Activated T-cell treated with anti-CD3 and anti-CD28 coated beads for 4 hours (primary cell): ENCODE results near the gene ZC3HAV1.
"Not testable (repeated sequence)": the region's sequence is repeated elsewhere in the genome, so short reads cannot be mapped to it uniquely, and the experiment has no call there.

Experiments
- DNase-seq: peaks from one replicate; pipeline ENCODE4 v3.0.0-alpha.2; 2020

ZC3HAV1 gene

DNA sequence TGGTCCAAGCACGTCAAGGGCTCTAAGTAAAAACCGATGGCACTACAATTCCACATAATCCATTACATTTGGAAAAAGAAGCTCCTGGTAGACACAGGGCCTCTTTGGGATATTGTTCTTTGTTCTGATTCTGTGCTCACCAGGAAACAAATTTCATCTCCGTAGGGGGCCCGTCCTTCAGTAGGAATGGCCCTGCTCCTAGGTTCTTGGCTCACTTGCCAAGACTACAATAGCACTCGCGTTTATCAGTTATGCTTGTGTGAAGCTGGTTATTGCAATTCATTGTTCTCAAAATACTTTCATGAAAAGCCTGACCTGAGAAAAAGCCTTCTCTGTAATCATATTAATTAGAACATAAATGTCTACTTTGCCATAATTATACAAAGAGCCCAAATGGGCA, 63.4 kb downstream of the ZC3HAV1 start:
- DNase-seq, result no peak

DNA sequence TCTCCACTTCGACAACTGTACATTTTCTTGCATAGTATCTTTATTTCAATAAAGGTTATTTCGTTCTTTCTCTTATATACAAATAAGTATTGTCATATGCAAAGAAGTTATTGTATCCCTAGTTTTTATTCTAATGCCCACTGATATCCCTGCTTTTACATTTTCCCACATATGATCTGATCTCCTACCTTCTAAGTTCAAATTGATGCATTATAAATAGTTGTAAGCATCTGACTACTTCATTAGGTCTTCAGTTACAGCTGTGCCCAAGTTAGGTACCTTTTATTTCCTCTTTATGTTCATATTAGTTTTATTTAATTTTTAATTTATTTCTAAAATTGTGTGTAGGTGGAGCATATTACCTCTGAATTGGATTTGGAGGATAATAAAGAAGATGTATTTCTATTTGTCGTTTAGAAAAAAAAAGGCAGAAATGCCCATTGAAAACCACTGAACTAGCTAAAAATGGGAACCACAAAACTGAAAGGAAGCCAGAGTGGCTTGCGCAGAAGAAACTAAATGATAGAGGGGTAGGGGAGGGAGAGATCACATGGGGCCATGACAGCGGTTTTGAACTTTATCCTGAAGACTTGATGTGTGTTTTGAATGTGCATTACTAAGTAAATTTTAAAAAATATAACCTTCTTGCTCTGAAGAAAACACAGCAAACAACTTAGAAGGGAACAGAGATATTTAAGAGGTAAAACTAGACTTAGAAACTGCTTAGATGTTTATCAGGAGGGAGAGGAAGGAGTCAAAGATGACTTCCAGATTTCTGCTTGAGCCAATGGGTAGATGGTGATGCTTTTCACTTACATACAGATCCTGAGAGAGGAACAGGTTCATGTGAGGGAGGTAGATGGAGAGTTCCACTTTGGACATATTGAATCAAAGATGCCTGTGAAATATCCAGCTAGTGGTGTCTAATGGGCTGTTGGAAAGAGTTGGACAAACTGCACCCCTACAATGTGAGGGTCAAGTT, 64.4 kb downstream of the ZC3HAV1 start:
- no peak for DNase-seq

DNA sequence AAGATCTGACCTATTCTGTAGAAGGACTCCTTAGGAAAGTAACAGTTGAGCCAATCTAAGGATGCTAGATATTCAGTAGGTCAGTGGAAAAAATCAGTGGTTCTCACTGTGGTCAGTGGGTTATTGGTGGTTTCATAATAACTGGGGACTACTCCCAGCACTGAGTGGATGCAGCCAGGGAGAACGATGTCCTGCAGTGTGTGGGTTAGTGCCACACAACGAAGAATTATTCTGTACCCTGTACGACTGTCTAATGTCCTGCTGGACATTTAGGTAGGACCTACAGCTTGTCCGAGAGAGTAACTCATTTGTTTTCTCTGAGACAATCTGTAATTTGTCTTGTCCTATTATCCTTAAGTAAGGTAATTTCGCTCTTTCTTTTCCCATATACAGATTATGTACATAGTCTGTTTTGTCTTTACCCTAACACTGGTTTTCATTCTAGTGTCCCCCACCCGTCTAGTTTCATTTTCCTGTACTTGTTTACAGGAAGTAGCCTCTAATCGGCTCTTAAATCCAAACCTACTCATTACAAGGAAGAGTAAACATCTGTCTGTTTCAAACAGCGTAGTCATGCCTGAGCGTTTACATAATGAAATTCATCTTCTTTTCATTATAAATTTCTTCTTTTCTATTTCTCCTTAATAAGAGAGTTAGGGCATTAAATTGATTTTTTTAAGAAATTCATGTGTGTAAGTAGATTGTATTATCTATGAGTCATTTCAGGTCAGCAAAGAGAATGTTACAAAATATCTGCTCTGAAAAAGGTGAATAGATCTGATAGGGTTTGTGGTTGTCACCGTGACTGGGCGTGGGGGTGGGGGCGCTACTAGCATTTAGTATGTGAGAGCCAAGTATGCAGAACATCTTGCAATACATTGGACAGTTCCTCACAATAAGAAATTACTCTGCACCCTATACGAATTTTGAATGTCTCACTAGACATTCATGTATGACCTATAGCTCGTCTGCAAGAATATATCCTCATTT, 65.4 kb downstream of the ZC3HAV1 start:
- DNase-seq, result peak; percentile 66

GRCh38 chr7:139041378-139042085, 68.0 kb downstream of the ZC3HAV1 start:
- DNase-seq, result no peak

GRCh38 chr7:139038691-139039090, 70.8 kb downstream of the ZC3HAV1 start:
- no peak for DNase-seq

DNA sequence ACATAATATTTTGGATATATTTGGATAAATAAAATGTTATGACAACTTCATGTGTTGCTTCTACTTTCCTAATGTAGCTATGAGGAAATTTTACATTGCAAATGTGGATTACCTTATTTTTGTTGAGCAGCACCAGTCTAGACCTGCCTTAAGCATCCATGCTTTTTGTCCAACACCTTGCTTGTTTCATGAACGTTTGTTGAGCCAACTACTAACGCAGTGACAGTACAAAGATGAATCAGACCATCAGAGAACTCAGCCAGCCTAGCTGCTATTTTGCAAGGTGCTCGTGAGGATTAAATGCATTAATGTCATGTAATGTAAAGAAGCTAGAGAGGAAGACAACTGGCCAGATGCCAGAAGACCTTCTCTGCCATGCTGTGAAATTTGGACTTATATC, 72.6 kb downstream of the ZC3HAV1 start:
- no peak for DNase-seq

DNA sequence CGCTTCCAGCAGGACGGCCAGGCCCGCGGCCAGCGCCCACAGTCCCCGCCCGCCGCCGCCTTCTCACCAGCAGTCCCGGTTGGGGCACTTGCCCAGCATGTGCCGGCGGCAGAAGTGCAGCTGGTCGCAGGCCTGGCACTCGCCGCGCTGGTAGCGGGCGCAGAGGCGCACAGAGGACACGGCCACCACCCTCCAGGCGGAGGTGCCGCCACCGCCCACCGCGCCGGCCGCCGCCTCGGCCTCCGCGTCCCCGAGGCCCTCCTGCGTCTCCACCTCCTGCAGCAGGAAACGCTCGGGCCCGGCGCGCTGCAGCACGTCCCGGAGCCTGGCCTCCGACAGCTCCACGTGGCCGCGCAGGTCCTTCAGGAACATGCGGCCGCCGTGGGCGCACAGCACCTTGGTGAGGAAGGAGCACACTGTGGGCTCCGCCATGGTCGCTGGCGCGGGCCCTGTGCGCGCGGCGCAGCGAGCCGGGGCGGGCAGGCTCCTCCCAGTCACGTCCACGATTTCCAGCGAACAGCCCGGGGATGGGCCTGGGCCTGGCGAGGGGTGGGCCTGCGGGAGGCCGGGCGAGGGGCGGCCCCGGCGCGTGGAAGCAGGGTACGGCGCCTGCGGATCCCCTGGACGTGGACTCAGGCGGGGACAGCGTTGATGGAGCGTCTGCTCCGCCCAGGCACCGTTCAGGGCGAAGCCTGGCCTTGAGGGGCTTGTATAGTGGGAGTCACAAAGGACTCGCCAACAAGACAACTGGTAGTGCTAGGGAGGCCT, 73.8 kb downstream of the ZC3HAV1 start, which contains the start of gene ZC3HAV1L:
ZC3HAV1L (minus strand) TSS at position 457 of the 768 bp plus-strand sequence; CDS start at position 432, 25 bp downstream.
- peak; percentile 9 for DNase-seq

- DNase-seq, result peak; percentile 40
Observed at GRCh38 chr7:139034855-139035585, 74.5 kb downstream of the ZC3HAV1 start.

- DNase-seq, result no peak
Observed at GRCh38 chr7:139034336-139034735, 75.2 kb downstream of the ZC3HAV1 start.

DNA sequence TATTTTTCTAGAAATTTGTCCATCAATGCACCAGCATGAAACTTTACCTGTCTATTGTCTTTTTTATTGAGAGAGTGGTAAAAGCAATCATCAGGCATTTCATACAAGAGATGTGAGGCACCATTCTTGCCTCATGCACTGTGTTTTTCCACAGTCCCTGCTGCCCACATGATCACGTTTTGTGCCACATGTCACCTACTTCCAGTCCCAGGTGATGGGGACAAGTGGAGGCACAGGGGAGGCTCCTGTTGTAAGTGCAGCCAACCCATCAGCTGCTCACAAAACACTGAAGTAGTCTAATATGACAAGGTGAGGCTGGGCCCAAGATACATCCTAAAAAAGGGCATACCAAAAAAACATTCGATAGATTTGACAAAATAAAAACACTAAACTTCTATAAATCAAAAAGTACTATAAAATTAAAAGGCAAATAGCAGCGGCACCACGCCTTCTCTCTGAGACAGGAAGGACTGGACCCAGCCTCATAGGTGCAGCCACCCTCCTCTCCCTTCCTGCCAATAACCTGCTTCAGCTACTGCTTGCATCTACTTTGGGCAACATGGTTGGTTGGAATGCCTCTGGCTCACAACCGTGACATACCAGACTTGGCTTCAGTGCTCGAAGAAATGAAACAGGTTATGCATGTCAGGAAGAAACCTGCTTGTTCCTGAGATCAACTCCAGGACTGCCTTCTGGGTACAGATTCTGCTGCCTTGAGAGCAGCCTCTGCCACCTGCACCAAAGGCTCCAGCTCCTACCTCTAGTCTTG, 76.0 kb downstream of the ZC3HAV1 start:
- DNase-seq, result no peak

DNA sequence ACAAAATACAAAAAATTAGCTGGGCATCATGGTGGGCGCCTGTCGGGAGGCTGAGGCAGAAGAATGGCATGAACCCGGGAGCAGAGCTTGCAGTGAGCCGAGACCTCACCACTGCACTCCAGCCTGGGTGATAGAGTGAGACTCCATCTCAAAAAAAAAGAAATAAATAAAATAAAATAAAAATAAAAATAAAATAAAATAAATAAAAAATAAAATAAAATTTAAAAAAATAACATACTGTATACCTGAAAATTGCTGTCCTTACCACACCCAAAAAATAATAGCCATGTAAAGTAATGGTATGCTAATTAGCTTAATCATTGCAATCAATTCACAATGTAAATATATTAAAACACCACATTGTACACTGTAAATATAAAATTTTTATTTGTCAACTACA, 77.0 kb downstream of the ZC3HAV1 start:
- no peak for DNase-seq

DNA sequence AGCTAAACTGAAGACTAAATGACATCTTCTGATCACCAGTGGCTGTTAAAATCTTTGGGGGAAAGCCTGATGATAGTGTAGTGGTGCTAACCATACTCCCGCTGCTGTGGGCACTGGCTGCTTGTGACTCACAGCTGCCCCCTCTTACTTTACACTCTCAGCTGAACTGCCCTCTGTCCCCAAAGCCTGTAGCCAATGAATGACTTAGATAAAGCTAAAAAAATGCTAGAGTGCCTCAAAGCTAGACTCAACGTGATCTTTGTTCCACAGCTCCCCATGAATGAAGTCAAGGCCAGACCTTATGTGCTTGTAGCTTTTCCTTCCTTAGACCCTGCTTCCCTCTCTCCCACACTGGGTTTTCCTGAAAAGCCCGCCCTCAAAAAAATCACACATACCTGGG, 80.2 kb downstream of the ZC3HAV1 start:
- no peak for DNase-seq

DNA sequence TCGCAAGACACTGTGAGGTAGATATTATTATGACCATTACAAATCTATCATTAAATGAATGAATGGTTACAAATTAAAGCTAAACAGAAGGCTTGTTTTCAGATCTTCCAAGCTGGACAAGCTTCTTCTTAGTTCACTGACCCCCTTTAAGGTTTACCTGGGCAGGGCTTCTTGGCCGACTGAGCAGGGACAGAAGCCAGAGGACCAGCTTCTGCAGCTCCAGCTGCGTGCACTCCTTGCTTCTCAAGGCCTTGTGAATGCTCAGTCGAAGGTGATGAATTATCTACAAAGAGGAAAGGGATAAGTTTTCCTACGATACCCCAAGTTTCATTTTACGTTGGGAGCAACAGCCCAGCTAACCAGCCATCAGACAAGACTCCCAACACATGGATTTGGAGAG, 83.0 kb downstream of the ZC3HAV1 start:
- DNase-seq, result no peak

DNA sequence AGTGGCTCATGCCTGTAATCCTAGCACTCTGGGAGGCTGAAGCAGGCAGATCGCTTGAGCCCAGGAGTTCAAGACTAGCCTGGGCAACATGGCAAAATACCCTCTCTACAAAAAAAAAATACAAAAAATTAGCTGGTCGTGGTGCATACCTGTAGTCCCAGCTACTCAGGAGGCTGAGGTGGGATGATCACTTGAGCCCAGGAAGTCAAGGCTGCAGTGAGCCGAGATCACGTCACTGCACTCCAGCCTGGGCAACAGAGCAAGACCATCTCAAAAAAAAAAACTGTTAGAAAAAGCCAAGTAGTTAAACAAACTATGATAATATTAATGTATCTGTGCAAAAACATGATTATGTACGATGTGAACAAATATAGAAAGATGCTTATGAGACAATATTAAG, 83.7 kb downstream of the ZC3HAV1 start:
- not testable (repeated sequence) for DNase-seq

GRCh38 chr7:139023076-139023475, 86.4 kb downstream of the ZC3HAV1 start:
- DNase-seq, result no peak

DNA sequence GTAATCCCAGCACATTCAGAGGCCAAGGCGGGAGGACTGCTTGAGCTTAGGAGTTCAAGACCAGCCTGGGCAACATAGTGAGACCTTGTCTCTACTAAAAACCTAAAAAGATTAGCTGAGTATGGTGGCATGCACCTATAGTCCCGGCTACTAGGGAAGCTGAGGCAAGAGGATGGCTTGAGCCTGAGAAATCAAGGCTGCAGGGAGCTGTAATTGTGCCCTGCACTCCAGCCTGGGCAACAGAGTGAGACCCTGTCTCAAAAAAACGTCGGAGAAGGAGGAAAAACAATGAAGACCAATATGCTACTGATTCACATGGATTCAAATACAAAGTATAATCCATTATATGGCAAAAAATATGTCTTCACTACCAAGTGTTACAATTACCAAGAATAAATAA, 87.2 kb downstream of the ZC3HAV1 start:
- no peak for DNase-seq

- DNase-seq, result no peak
Observed at GRCh38 chr7:139018910-139019309, 90.6 kb downstream of the ZC3HAV1 start.

DNA sequence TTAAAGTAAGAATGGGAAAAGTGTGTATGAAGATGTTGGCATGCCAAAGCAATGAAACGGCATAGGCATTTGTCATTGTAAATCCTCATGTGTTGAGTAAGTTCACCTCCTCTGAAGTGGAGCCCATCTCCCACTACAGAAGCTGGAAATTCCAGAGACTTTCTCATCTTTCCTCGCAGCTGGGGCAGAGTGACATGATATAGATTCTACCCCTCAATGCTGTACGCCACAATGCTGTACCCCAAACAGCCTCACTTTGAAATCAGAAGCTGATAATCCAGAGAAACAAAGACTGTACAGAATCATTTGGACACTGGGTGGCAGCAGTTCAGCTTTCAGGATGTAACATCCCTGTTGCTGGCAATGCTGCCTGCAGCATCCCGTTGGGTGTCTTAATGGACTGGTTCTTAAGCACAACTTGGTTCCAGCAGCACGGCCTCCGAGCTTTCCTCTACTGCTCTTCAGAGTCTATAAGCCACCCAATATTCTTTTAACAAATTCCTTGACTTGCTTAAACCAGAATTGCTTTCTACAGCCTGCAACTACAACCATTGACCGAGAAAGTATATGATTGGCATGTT, 92.5 kb downstream of the ZC3HAV1 start:
- peak; percentile 38 for DNase-seq

DNA sequence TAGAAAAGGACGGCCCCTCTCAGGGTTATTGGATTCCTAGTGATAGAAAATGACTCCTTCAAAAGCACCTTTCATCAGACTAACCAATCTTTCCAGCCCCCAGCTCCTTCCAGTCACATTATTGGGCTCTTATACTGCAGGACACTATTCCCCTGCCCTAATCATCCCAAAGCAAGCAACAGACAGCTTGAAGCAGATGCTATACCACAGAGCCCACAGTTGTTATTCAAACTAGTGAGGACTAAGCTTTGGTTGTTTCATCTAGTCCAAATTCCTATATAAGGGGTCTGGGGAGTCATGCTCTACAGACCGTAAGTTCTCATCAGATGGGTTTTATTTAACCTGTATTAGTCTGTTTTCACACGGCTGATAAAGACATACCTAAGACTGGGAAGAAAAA, 98.1 kb downstream of the ZC3HAV1 start:
- DNase-seq, result no peak
